AG09319 (cell line): ENCODE results near the gene IL17RE.
A peak's percentile ranks its signal among the peaks of the same experiment; 100 is the strongest.

Experiments
- DNase-seq: peaks from one replicate; pipeline ENCODE4 v3.0.0-alpha.2; 2010; ENCODE audit warnings: low read depth; ENCODE audit errors: extremely low read depth
- CTCF ChIP-seq: IDR thresholded peaks from 2 replicates; pipeline ENCODE4 v1.5.1; 2011; ENCODE audit warnings: low read depth, mild to moderate bottlenecking, inconsistent platforms, low read length, moderate library complexity

IL17RE gene

GRCh38 chr3:9940746-9941145, 38.1 kb downstream of the IL17RE start:
- DNase-seq, result no peak
- no peak for TF ChIP-seq CTCF

DNA sequence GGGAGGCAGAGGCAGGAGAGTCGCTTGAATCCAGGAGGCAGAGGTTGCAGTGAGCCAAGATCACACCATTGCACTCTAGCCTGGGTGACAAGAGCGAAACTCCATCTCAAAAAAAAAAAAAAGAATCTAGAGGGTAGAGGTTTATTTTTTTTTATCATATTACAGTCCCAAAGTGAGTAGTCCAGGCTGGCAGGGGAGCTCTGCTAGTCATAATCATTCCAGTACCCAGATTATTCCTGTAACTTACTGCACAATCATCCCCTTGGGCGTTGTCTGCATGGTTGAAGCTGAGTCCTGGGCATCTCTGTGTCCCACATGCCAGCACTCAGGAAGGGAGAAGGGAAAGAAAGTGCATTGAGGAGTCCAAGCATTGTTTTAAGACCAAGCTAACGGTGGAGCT, 39.5 kb downstream of the IL17RE start:
- no peak for TF ChIP-seq CTCF
- DNase-seq, result no peak

DNA sequence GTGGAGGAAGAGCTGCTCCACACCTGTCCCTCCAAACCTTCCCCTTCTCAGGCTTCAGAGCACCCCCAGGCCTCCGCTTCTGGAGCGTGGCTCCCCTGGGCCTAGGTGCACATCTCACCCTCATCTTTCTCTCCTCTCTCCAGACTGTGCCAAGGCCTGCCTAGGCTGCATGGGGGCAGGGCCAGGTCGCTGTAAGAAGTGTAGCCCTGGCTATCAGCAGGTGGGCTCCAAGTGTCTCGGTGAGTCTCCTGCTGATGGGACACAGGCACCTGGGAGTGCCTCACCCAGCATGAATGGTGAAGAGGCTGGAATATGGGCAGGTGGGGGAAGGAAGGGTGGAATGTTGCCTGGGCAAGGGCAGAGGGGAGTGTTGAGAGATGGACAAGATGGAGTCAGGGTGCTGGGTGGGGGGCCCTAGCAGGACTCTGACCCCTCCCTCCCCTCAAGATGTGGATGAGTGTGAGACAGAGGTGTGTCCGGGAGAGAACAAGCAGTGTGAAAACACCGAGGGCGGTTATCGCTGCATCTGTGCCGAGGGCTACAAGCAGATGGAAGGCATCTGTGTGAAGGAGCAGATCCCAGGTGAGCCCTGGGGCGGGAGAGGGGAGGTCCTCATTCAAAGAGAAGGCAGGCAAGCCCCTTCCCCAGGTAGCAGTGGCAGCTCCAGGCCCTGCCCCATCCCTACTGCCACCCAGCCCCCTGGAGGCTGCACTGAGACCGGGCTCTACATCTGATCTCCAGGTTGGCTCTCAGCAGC, 40.5 kb downstream of the IL17RE start:
- no peak for DNase-seq
- no peak for TF ChIP-seq CTCF

DNA sequence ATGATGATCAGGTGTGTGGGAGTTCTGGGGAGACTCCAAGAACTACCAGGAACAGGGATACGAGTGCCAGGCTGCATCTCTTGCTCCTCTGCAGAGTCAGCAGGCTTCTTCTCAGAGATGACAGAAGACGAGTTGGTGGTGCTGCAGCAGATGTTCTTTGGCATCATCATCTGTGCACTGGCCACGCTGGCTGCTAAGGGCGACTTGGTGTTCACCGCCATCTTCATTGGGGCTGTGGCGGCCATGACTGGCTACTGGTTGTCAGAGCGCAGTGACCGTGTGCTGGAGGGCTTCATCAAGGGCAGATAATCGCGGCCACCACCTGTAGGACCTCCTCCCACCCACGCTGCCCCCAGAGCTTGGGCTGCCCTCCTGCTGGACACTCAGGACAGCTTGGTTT, 41.6 kb downstream of the IL17RE start:
- no peak for TF ChIP-seq CTCF

DNA sequence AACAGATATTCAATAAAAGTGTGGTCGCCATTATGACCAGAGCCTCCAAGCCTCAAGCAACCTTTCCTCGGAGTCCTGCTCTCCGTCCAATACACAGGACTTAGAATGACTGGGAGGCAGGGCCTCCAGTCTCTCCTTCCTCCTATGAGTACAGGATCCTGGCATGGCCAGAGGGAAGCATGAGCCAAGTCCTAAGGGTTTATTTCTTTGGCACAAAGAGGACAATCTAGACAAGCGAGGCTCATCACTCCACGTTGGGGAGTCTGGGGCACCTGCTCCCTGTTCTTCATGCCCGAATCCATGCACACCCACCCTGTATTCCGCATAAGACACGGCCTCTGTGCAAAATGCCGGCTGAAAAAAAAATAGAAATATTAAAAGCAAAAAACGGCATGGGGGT, 42.7 kb downstream of the IL17RE start:
- no peak for DNase-seq
- TF ChIP-seq CTCF, result no peak

More for the DNA sequence above, 41.6 kb downstream of the IL17RE start:
- DNase-seq, result no peak

DNA sequence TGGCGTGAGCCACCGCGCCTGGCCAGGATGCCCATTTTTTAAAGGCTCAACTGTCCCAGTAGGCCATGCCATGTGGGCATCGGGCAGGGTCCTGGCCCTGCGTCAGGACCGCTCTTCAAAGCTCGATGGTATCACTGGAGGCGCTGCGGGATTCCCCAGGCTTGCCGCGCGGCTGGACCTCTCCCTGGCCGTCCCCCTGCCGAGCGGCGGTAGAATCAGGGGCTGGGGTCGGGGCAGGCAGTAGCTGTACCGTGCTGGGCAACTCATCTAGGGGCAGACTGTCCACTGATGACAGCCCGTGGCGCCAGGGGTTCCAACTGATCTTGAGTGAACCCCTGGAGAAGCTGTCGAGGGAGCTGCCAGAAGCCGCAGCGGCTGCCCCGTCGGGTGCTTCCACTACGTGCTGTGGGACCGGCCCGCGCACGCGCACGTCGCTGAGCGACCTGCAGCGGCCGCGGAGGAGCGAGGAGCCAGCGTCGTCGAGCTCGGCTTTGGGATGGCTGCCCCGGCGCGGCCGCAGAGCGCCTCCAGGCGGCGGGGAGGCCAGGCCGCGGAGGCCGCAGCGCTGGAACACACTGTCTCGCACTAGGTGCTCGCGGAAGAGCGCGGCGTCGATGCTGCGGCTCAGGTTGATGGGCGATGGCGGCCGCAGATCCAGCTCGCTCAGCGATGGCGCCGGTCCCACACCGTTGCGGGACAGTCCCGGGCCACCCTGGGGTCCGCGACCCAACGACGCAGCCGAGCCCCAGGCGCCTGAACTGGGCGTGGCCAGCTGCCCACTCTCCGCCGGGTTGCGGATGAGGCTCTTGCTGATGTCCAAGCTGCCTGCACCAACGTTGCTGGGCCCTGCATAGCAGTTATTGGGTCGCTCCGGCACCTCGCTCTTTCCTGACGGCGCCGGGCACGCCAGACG, 43.7 kb downstream of the IL17RE start:
- peak; percentile 67 for DNase-seq
- peak; percentile 47 for TF ChIP-seq CTCF
